Measurements from ENCODE around the gene SFT2D3. TPM values are rescaled to one million over a fixed set of nuclear protein-coding genes. Genes with fewer than 3 reads are reported as not detected.

Gene SFT2D3
- total and polyA plus RNA-seq, 9 of the 15 experiments (the other 6 are each of a cell fraction or from before 2014, with no cell fraction given), result 7.5 to 9.9 (median 8.9) TPM; not detected in 2

DNA sequence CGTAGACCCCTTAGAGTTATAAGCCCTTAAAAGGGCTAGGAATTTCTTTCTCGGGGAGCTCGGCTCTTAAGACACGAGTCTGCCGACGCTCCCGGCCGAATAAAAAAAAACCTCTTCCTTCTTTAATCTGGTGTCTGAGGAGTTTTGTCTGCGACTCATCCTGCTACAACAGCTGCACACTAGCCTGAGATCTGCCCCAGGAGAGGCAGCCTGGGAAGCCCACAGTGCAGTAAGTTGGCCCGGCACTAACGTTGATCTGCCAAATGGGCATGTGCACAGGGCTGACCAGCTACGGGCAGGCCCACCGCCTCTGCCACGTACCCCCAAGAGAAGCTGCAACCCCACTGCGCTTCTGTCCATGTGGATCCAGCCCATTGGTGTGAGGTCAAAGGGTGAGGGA, 17.5 kb upstream of the SFT2D3 start:
- ChIA-PET POLR2A (no interaction called here), CTCF (ENCODE audit: low intra/inter-chr PET ratio) (no interaction called here)
- H3K27me3 ChIP-seq (ENCODE audit: control insufficient read depth in 2 of 2, insufficient read depth in 2 of 2, low read length in 2 of 2), result peaks cover 20 to 45% of the 10 kb centered on the region in 2 experiments
- 13% methylated on average over 15 of the region's 15 CpGs for WGBS (ENCODE audit: insufficient coverage, low coverage, missing lambda C conversion rate)
- no peak overlapping the region for H3K27ac ChIP-seq (ENCODE audit: extremely low read depth, low read depth, low read length)
- TF ChIP-seq CREB3 (tag; conservative IDR thresholded peaks at IDR 0.05; ENCODE audit: low read depth) (no peak), ZNF696 (CRISPR knock-in tag; conservative IDR thresholded peaks at IDR 0.05) (no peak)
- TF ChIP-seq, protein P1, sequence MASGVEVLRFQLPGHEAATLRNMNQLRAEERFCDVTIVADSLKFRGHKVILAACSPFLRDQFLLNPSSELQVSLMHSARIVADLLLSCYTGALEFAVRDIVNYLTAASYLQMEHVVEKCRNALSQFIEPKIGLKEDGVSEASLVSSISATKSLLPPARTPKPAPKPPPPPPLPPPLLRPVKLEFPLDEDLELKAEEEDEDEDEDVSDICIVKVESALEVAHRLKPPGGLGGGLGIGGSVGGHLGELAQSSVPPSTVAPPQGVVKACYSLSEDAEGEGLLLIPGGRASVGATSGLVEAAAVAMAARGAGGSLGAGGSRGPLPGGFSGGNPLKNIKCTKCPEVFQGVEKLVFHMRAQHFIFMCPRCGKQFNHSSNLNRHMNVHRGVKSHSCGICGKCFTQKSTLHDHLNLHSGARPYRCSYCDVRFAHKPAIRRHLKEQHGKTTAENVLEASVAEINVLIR (CRISPR knock-in tag; IDR thresholded peaks at IDR 0.05), result no peak
- in situ Hi-C loops (cut with MboI), result no loop called here
- BruUV-seq (replicated peaks), result no TSS peak
- no peaks in the 10 kb centered on the region for H3K79me2 ChIP-seq (ENCODE audit: control insufficient read depth, insufficient read depth, low read length)
- ATAC-seq (no peak), FAIRE-seq (peak; percentile 46), DNase-seq (ENCODE audit: extremely low read depth in 1 of 4, low spot score in 3 of 4) (peak in 1 of 4 experiments; percentile 5)
- no peaks in the 10 kb centered on the region for H4K20me1 ChIP-seq (replicated peaks; ENCODE audit: control insufficient read depth, insufficient read depth, low read length)
- no peak overlapping the region for H3K4me3 ChIP-seq
- peaks cover 4% of the 10 kb centered on the region; the same call in 1 of the 2 replicates for H3K9me3 ChIP-seq (replicated peaks; ENCODE audit: control insufficient read depth, insufficient read depth, low read depth, low read length)
- intact Hi-C loops (cut with micrococcal nuclease), result no loop called here
- peaks cover 0 to 11% of the 10 kb centered on the region in 2 experiments; a peak in 3 of 5 replicates for H3K4me1 ChIP-seq (replicated peaks in 1 of 2; ENCODE audit: control insufficient read depth in 2 of 2, insufficient read depth in 2 of 2, low read length in 2 of 2)
- no peak overlapping the region for H3K4me2 ChIP-seq (ENCODE audit: insufficient read depth, low read length)
- H2AFZ ChIP-seq (ENCODE audit: low read depth, low read length), result peak overlapping the region; percentile 63; the same call in 1 of the 2 replicates
- no peaks in the 10 kb centered on the region for H3K36me3 ChIP-seq (ENCODE audit: control insufficient read depth, insufficient read depth, low read length)
- no peaks in the 10 kb centered on the region for H3K9me1 ChIP-seq (ENCODE audit: control insufficient read depth, insufficient read depth, low read length)
- H3K9ac ChIP-seq (ENCODE audit: insufficient read depth in 1 of 2, low read depth in 2 of 2, low read length in 2 of 2), result peak overlapping the region in 1 of 2 experiments; percentile 85; a peak in 2 of 4 replicates

All from K562 (cell line).